GM12801 (cell line): ENCODE results near the gene SLC35E1.

Source experiments
- CTCF ChIP-seq: IDR thresholded peaks from one replicate; pipeline ENCODE4 v1.5.1; 2011; ENCODE audit warnings: control low read depth; ENCODE audit not compliant: insufficient read length; ENCODE audit errors: extremely low read depth

Gene SLC35E1

GRCh38 chr19:16590876-16591802 lies 18.9 kb upstream of the SLC35E1 start:
- no peak for TF ChIP-seq CTCF

- TF ChIP-seq CTCF, result no peak
Measured at GRCh38 chr19:16589917-16590316, 17.7 kb upstream of the SLC35E1 start.

- TF ChIP-seq CTCF, result no peak
Measured at GRCh38 chr19:16588824-16589577, 16.8 kb upstream of the SLC35E1 start.

GRCh38 chr19:16587833-16588823 lies 15.9 kb upstream of the SLC35E1 start:
- no peak for TF ChIP-seq CTCF

- no peak for TF ChIP-seq CTCF
Measured at GRCh38 chr19:16586991-16587832, 15.0 kb upstream of the SLC35E1 start.

- no peak for TF ChIP-seq CTCF
Measured at GRCh38 chr19:16586477-16586871, 14.3 kb upstream of the SLC35E1 start.
